HG02840 (cell line): ENCODE data around the gene NEGR1.

Source experiments
- ATAC-seq: cut with Tn5 transposase; IDR thresholded peaks from one replicate; pipeline ENCODE4 v1.9.1; 2021; ENCODE audit warnings: mild to moderate bottlenecking, moderate library complexity, moderate number of reproducible peaks; ENCODE audit not compliant: unreplicated experiment, low FRiP score

The NEGR1 gene

GRCh38 chr1:71796006-71796405, 486.3 kb downstream of the NEGR1 start:
- ATAC-seq: no peak

GRCh38 chr1:71792264-71792663, 490.1 kb downstream of the NEGR1 start:
- ATAC-seq: no peak

GRCh38 chr1:71788113-71788512, 494.2 kb downstream of the NEGR1 start:
- no peak for ATAC-seq

GRCh38 chr1:71787699-71788098, 494.6 kb downstream of the NEGR1 start:
- ATAC-seq: no peak

- no peak for ATAC-seq
Observed at GRCh38 chr1:71786218-71786617, 496.1 kb downstream of the NEGR1 start.

- no peak for ATAC-seq
Observed at GRCh38 chr1:71785450-71785849, 496.9 kb downstream of the NEGR1 start.

- ATAC-seq: no peak
Observed at GRCh38 chr1:71785000-71785399, 497.3 kb downstream of the NEGR1 start.

- ATAC-seq: no peak
Observed at GRCh38 chr1:71784241-71784640, 498.1 kb downstream of the NEGR1 start.

GRCh38 chr1:71783071-71783470, 499.3 kb downstream of the NEGR1 start:
- ATAC-seq: no peak

- no peak for ATAC-seq
Observed at GRCh38 chr1:71781450-71781849, 500.9 kb downstream of the NEGR1 start.

- no peak for ATAC-seq
Observed at GRCh38 chr1:71780681-71781080, 501.7 kb downstream of the NEGR1 start.

GRCh38 chr1:71778940-71779339, 503.4 kb downstream of the NEGR1 start:
- no peak for ATAC-seq

GRCh38 chr1:71777094-71777493, 505.2 kb downstream of the NEGR1 start:
- ATAC-seq: no peak

- ATAC-seq: no peak
Observed at GRCh38 chr1:71774705-71775104, 507.6 kb downstream of the NEGR1 start.

- ATAC-seq: no peak
Observed at GRCh38 chr1:71770121-71770520, 512.2 kb downstream of the NEGR1 start.

GRCh38 chr1:71766748-71767147, 515.6 kb downstream of the NEGR1 start:
- no peak for ATAC-seq

GRCh38 chr1:71762514-71763255, 519.7 kb downstream of the NEGR1 start:
- no peak for ATAC-seq

GRCh38 chr1:71755441-71755840, 526.9 kb downstream of the NEGR1 start:
- no peak for ATAC-seq

- ATAC-seq: no peak
Observed at GRCh38 chr1:71753746-71754145, 528.6 kb downstream of the NEGR1 start.

GRCh38 chr1:71745326-71745725, 537.0 kb downstream of the NEGR1 start:
- ATAC-seq: no peak

- no peak for ATAC-seq
Observed at GRCh38 chr1:71743862-71744261, 538.5 kb downstream of the NEGR1 start.

- no peak for ATAC-seq
Observed at GRCh38 chr1:71738910-71739309, 543.4 kb downstream of the NEGR1 start.

GRCh38 chr1:71738256-71738655, 544.1 kb downstream of the NEGR1 start:
- no peak for ATAC-seq
